WERI-Rb-1 (cell line): ENCODE results near the gene SLC25A6.
A peak's percentile ranks its signal among the peaks of the same experiment; 100 is the strongest.

ENCODE experiments used
- DNase-seq: peaks from one replicate; pipeline ENCODE4 v3.0.0-alpha.2; 2020
- H3K27ac ChIP-seq: fragments of 250-450 bp; sonication (Bioruptor Pico); 2 replicates; pipeline ENCODE4 v1.5.1; 2020; ENCODE audit warnings: mild to moderate bottlenecking, moderate library complexity
- H3K27me3 ChIP-seq: fragments of 250-450 bp; sonication (Bioruptor Pico); 2 replicates; pipeline ENCODE4 v1.5.1; 2021; ENCODE audit warnings: mild to moderate bottlenecking, low read depth, moderate library complexity; ENCODE audit not compliant: insufficient read depth, severe bottlenecking
- H3K36me3 ChIP-seq: fragments of 250-450 bp; sonication (Bioruptor Pico); 2 replicates; pipeline ENCODE4 v1.5.1; 2020; ENCODE audit warnings: mild to moderate bottlenecking, moderate library complexity
- H3K4me3 ChIP-seq: 2 replicates; pipeline ENCODE4 v1.5.1; 2011; ENCODE audit warnings: low read depth, mild to moderate bottlenecking, control low read depth, low read length
- H3K9me3 ChIP-seq: fragments of 250-450 bp; sonication (Bioruptor Pico); 2 replicates; pipeline ENCODE4 v1.5.1; 2021; ENCODE audit warnings: mild to moderate bottlenecking, moderate library complexity; ENCODE audit not compliant: severe bottlenecking
- CTCF ChIP-seq: IDR thresholded peaks from 2 replicates; pipeline ENCODE4 v1.5.1; 2011; ENCODE audit warnings: low read depth, mild to moderate bottlenecking, control low read depth, inconsistent platforms, low read length

SLC25A6 gene

GRCh38 chrX:1391707-1392375 lies at the start of gene SLC25A6:
TSS of gene SLC25A6 (minus strand) at chrX:1392113. CDS start at chrX:1392009, 104 bp downstream.
- H3K4me3 ChIP-seq, result peak within 1 kb of the TSS; percentile 98
- TF ChIP-seq CTCF, result 0 out of 2 replicates have a peak, but pooled peaks have one; percentile 13
- peak; percentile 98 for DNase-seq
- peak within 1 kb of the TSS; percentile 99 for H3K27ac ChIP-seq
- H3K36me3 ChIP-seq, result peaks cover 70% of the 10 kb centered on the region
- no peaks in the 10 kb centered on the region for H3K9me3 ChIP-seq
- H3K27me3 ChIP-seq, result no peaks in the 10 kb centered on the region

- Histone ChIP-seq H3K27me3 (no peaks in the 10 kb centered on the region), H3K27ac (no peak overlapping the region), H3K36me3 (peaks cover 17% of the 10 kb centered on the region), H3K9me3 (no peaks in the 10 kb centered on the region), H3K4me3 (no peak overlapping the region)
- DNase-seq, result peak; percentile 3
- TF ChIP-seq CTCF, result no peak
Measured at GRCh38 chrX:1440506-1440905, 48.6 kb upstream of the SLC25A6 start.

GRCh38 chrX:1435241-1435895 lies 43.5 kb upstream of the SLC25A6 start:
- peak; percentile 5 for DNase-seq
- no peaks in the 10 kb centered on the region for H3K27me3 ChIP-seq
- TF ChIP-seq CTCF, result no peak
- no peak overlapping the region for H3K4me3 ChIP-seq
- H3K27ac ChIP-seq, result no peak overlapping the region
- no peaks in the 10 kb centered on the region for H3K9me3 ChIP-seq
- peaks cover 28% of the 10 kb centered on the region for H3K36me3 ChIP-seq

- no peak for DNase-seq
- Histone ChIP-seq H3K9me3 (no peaks in the 10 kb centered on the region), H3K4me3 (no peak overlapping the region), H3K27ac (no peak overlapping the region), H3K36me3 (peaks cover 33% of the 10 kb centered on the region), H3K27me3 (no peaks in the 10 kb centered on the region)
- TF ChIP-seq CTCF, result no peak
Measured at GRCh38 chrX:1434871-1435240, 42.9 kb upstream of the SLC25A6 start.

GRCh38 chrX:1433646-1434357 lies 41.9 kb upstream of the SLC25A6 start:
- no peaks in the 10 kb centered on the region for H3K9me3 ChIP-seq
- DNase-seq, result no peak
- TF ChIP-seq CTCF, result no peak
- no peak overlapping the region for H3K27ac ChIP-seq
- H3K27me3 ChIP-seq, result no peaks in the 10 kb centered on the region
- H3K36me3 ChIP-seq, result peaks cover 30% of the 10 kb centered on the region
- no peak overlapping the region for H3K4me3 ChIP-seq
